DND-41 (cell line): ENCODE measurements around the gene GPT2.

ENCODE experiments used
- ATAC-seq: fragments of 200-7000 bp; cut with Tn5 transposase; 3 replicates; pipeline ENCODE4 v1.9.1; 2021; ENCODE audit warnings: low read depth; ENCODE audit not compliant: insufficient read depth
- DNase-seq: peaks from one replicate; pipeline ENCODE4 v3.0.0-alpha.2; 2020
- H2AFZ ChIP-seq: 2 replicates; pipeline ENCODE4 v1.6.0; 2012; ENCODE audit warnings: low read depth, low read length
- H3K27ac ChIP-seq: 2 replicates; pipeline ENCODE4 v1.5.1; 2012; ENCODE audit warnings: low read length, inconsistent platforms
- H3K27me3 ChIP-seq: fragments of 200-600 bp; sonication (generic); 2 replicates; pipeline ENCODE4 v1.6.0; 2012; ENCODE audit warnings: low read length, mild to moderate bottlenecking, inconsistent platforms; ENCODE audit not compliant: insufficient read depth, poor library complexity
- H3K36me3 ChIP-seq: 2 replicates; pipeline ENCODE4 v1.5.1; 2012; ENCODE audit warnings: low read length, inconsistent platforms; ENCODE audit not compliant: insufficient read depth
- H3K4me1 ChIP-seq: 2 replicates; pipeline ENCODE4 v1.5.1; 2012; ENCODE audit warnings: mild to moderate bottlenecking, low read length; ENCODE audit not compliant: insufficient read depth
- H3K4me2 ChIP-seq: 2 replicates; pipeline ENCODE4 v1.6.0; 2012; ENCODE audit warnings: mild to moderate bottlenecking, moderate library complexity, low read length, inconsistent platforms; ENCODE audit not compliant: insufficient read depth
- H3K4me3 ChIP-seq, 2 experiments: fragments of 200-600 bp in 1 of 2; shearing (Covaris generic) in 1 of 2; 2 replicates each; pipeline ENCODE4 v1.5.1; 2012 to 2016; ENCODE audit warnings: inconsistent platforms in 2 of 2, low read length in 2 of 2, mild to moderate bottlenecking in 2 of 2, low read depth in 1 of 2, moderate library complexity in 1 of 2
- H3K79me2 ChIP-seq: 2 replicates; pipeline ENCODE4 v1.6.0; 2012; ENCODE audit warnings: low read length, inconsistent platforms; ENCODE audit not compliant: insufficient read depth
- H3K9ac ChIP-seq: 2 replicates; pipeline ENCODE4 v1.6.0; 2012; ENCODE audit warnings: low read depth, mild to moderate bottlenecking, inconsistent platforms, low read length, moderate library complexity
- H3K9me3 ChIP-seq: 2 replicates; pipeline ENCODE4 v1.5.1; 2012; ENCODE audit warnings: low read length, moderate library complexity, mild to moderate bottlenecking, inconsistent platforms; ENCODE audit not compliant: insufficient read depth, severe bottlenecking
- H4K20me1 ChIP-seq: 2 replicates; pipeline ENCODE4 v1.6.0; 2012; ENCODE audit warnings: low read length; ENCODE audit not compliant: insufficient read depth
- EZH2 ChIP-seq: IDR thresholded peaks from 3 replicates; pipeline ENCODE4 v1.6.1; 2012; ENCODE audit warnings: borderline replicate concordance, low read depth, mild to moderate bottlenecking, moderate library complexity, low read length, inconsistent platforms; ENCODE audit not compliant: severe bottlenecking
- TF ChIP-seq, protein P1 (sequence below): IDR thresholded peaks from 2 replicates; pipeline ENCODE4 v1.5.1; 2012; ENCODE audit warnings: borderline replicate concordance, low read length, moderate library complexity, mild to moderate bottlenecking; ENCODE audit not compliant: poor library complexity, severe bottlenecking; ENCODE audit errors: extremely low read depth

The GPT2 gene

DNA sequence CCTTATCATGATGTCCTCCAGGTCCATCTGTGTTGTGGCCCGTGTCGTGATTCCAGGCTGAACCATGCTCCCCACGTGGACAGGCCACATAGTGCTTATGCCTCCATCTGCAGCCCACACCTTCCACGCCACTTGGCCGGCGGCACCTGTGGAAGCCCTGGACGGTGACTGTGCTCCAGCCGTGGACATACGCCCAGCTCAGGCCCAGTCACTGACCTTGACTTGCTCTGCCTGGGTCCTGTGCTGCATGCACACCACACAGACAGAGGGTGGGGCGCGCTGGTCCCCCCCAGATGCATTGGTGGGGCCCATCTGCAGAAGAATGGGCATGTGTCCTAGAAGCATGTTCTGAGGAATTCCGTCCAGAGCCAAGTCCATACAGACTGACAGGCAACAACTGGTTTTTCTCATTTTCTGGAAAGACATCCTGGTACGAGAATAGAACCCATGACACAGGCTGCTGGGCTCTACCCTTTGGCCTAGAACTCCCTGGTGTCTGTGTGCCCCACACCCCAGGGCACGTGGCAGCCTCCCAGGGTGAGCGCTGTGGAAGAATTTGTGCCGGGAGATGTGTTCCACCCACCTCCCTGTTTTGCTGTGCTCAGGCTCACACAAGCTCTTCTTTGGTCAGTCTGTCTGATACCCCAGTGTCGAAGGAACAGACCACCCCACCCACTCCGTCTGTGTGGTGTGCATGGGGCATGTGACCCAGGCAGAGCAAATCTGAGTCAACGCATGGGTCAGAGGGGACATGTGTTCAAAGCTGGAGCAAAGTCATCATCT is 39.5 kb downstream of the GPT2 start:
- no peaks in the 10 kb centered on the region for H3K27me3 ChIP-seq
- H3K27ac ChIP-seq, result no peak overlapping the region
- no peak for DNase-seq
- ATAC-seq, result no peak
- H3K36me3 ChIP-seq, result no peaks in the 10 kb centered on the region
- H3K4me2 ChIP-seq, result no peak overlapping the region
- no peaks in the 10 kb centered on the region for H3K9me3 ChIP-seq
- H4K20me1 ChIP-seq, result no peaks in the 10 kb centered on the region
- H2AFZ ChIP-seq, result no peak overlapping the region
- H3K9ac ChIP-seq, result no peak overlapping the region
- no peaks in the 10 kb centered on the region for H3K4me1 ChIP-seq
- TF ChIP-seq, protein P1, sequence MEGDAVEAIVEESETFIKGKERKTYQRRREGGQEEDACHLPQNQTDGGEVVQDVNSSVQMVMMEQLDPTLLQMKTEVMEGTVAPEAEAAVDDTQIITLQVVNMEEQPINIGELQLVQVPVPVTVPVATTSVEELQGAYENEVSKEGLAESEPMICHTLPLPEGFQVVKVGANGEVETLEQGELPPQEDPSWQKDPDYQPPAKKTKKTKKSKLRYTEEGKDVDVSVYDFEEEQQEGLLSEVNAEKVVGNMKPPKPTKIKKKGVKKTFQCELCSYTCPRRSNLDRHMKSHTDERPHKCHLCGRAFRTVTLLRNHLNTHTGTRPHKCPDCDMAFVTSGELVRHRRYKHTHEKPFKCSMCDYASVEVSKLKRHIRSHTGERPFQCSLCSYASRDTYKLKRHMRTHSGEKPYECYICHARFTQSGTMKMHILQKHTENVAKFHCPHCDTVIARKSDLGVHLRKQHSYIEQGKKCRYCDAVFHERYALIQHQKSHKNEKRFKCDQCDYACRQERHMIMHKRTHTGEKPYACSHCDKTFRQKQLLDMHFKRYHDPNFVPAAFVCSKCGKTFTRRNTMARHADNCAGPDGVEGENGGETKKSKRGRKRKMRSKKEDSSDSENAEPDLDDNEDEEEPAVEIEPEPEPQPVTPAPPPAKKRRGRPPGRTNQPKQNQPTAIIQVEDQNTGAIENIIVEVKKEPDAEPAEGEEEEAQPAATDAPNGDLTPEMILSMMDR, result no peak
- TF ChIP-seq EZH2, result no peak
- H3K4me3 ChIP-seq, result no peak overlapping the region
- H3K79me2 ChIP-seq, result no peaks in the 10 kb centered on the region

GRCh38 chr16:46924402-46924801 is 40.2 kb downstream of the GPT2 start:
- Histone ChIP-seq H3K27me3 (no peaks in the 10 kb centered on the region), H3K4me3 (no peak overlapping the region), H4K20me1 (no peaks in the 10 kb centered on the region), H3K79me2 (no peaks in the 10 kb centered on the region), H3K9me3 (no peaks in the 10 kb centered on the region), H3K4me2 (no peak overlapping the region), H3K4me1 (no peaks in the 10 kb centered on the region), H3K36me3 (no peaks in the 10 kb centered on the region), H3K9ac (no peak overlapping the region), H3K27ac (no peak overlapping the region), H2AFZ (no peak overlapping the region)
- no peak for ATAC-seq
- TF ChIP-seq, protein P1, result no peak
- no peak for TF ChIP-seq EZH2
- DNase-seq, result no peak

- Histone ChIP-seq H3K79me2 (no peaks in the 10 kb centered on the region), H3K4me2 (no peak overlapping the region), H3K27me3 (no peaks in the 10 kb centered on the region), H3K4me1 (0 out of 2 replicates have a peak, but pooled peaks cover 6% of the 10 kb centered on the region), H4K20me1 (no peaks in the 10 kb centered on the region), H3K4me3 (no peak overlapping the region), H3K36me3 (no peaks in the 10 kb centered on the region), H2AFZ (no peak overlapping the region), H3K9ac (no peak overlapping the region), H3K9me3 (no peaks in the 10 kb centered on the region), H3K27ac (no peak overlapping the region)
- DNase-seq (no peak), ATAC-seq (no peak)
- TF ChIP-seq, protein P1, result no peak
- TF ChIP-seq EZH2, result no peak
Observed at GRCh38 chr16:46926470-46927225, 42.5 kb downstream of the GPT2 start.
